HTR-8/SVneo (cell line): ENCODE measurements around the gene ZNF808.
"Not testable (repeated sequence)": the region's sequence is repeated elsewhere in the genome, so short reads cannot be mapped to it uniquely, and the experiment has no call there.

Experiments used
- DNase-seq: peaks from one replicate; pipeline ENCODE4 v3.0.0; 2011; ENCODE audit warnings: low spot score, mixed read lengths; ENCODE audit not compliant: insufficient read length
- FAIRE-seq: peaks from 2 replicates; lab custom pipeline; 2011; peaks lifted over from hg19 to GRCh38; lab: Jason Lieb, UNC

ZNF808 gene

GRCh38 chr19:52527134-52527955 is at the start of gene ZNF808:
Gene ZNF808 (plus strand): TSS chr19:52527668. CDS start chr19:52543285, 15,617 bp downstream.
- peak; percentile 76 for DNase-seq
- no peak for FAIRE-seq

GRCh38 chr19:52484111-52484743 is 43.2 kb upstream of the ZNF808 start:
- peak; percentile 38 for FAIRE-seq
- not testable (repeated sequence) for DNase-seq

- not testable (repeated sequence) for DNase-seq, FAIRE-seq
Observed at GRCh38 chr19:52485064-52485463, 42.4 kb upstream of the ZNF808 start.

GRCh38 chr19:52485561-52486240 is 41.8 kb upstream of the ZNF808 start:
- DNase-seq, FAIRE-seq: not testable (repeated sequence)

GRCh38 chr19:52492201-52492993 is 35.1 kb upstream of the ZNF808 start:
- FAIRE-seq (no peak), DNase-seq (no peak)

GRCh38 chr19:52492994-52493470 is 34.4 kb upstream of the ZNF808 start:
- DNase-seq (no peak), FAIRE-seq (no peak)

- FAIRE-seq (no peak), DNase-seq (peak; percentile 9)
Observed at GRCh38 chr19:52494518-52494917, 33.0 kb upstream of the ZNF808 start.

GRCh38 chr19:52498571-52498970 is 28.9 kb upstream of the ZNF808 start:
- FAIRE-seq (no peak), DNase-seq (no peak)

GRCh38 chr19:52500474-52500873 is 27.0 kb upstream of the ZNF808 start:
- DNase-seq, FAIRE-seq: not testable (repeated sequence)

- DNase-seq, FAIRE-seq: not testable (repeated sequence)
Observed at GRCh38 chr19:52500991-52501390, 26.5 kb upstream of the ZNF808 start.

GRCh38 chr19:52507266-52507665 is 20.2 kb upstream of the ZNF808 start:
- no peak for DNase-seq
- FAIRE-seq = no peak

- no peak for FAIRE-seq
- no peak for DNase-seq
Observed at GRCh38 chr19:52516191-52516590, 11.3 kb upstream of the ZNF808 start.

- DNase-seq (no peak), FAIRE-seq (no peak)
Observed at GRCh38 chr19:52518646-52519045, 8.8 kb upstream of the ZNF808 start.

- not testable (repeated sequence) for FAIRE-seq, DNase-seq
Observed at GRCh38 chr19:52519175-52519574, 8.3 kb upstream of the ZNF808 start.

GRCh38 chr19:52520013-52520412 is 7.5 kb upstream of the ZNF808 start:
- no peak for FAIRE-seq
- no peak for DNase-seq

GRCh38 chr19:52522551-52522950 is 4.9 kb upstream of the ZNF808 start:
- FAIRE-seq (no peak), DNase-seq (no peak)

- FAIRE-seq (no peak), DNase-seq (no peak)
Observed at GRCh38 chr19:52524086-52524485, 3.4 kb upstream of the ZNF808 start.

GRCh38 chr19:52527956-52528351 is 486 bp downstream of the ZNF808 start:
- peak; percentile 3 for DNase-seq
- FAIRE-seq = no peak

GRCh38 chr19:52532480-52532879 is 5.0 kb downstream of the ZNF808 start:
- FAIRE-seq (no peak), DNase-seq (no peak)

- DNase-seq = no peak
- no peak for FAIRE-seq
Observed at GRCh38 chr19:52533901-52534300, 6.4 kb downstream of the ZNF808 start.
